DOHH2 (cell line): ENCODE measurements around the gene TESK2.

Experiments used
- EZH2phosphoT487 ChIP-seq: fragments of 200-600 bp; sonication (generic); IDR thresholded peaks from 2 replicates; pipeline ENCODE4 v1.6.1; 2017; ENCODE audit warnings: borderline replicate concordance, mild to moderate bottlenecking, antibody characterized with exemption, low read length, moderate library complexity, mixed read lengths
- TF ChIP-seq, protein P1 (sequence below): fragments of 200-600 bp; sonication (generic); IDR thresholded peaks from one replicate; pipeline ENCODE4 v1.5.1; 2014; ENCODE audit warnings: antibody characterized with exemption, mild to moderate bottlenecking, low read depth, low read length; ENCODE audit not compliant: poor library complexity, severe bottlenecking

- TF ChIP-seq EZH2phosphoT487: no peak
- TF ChIP-seq, protein P1, sequence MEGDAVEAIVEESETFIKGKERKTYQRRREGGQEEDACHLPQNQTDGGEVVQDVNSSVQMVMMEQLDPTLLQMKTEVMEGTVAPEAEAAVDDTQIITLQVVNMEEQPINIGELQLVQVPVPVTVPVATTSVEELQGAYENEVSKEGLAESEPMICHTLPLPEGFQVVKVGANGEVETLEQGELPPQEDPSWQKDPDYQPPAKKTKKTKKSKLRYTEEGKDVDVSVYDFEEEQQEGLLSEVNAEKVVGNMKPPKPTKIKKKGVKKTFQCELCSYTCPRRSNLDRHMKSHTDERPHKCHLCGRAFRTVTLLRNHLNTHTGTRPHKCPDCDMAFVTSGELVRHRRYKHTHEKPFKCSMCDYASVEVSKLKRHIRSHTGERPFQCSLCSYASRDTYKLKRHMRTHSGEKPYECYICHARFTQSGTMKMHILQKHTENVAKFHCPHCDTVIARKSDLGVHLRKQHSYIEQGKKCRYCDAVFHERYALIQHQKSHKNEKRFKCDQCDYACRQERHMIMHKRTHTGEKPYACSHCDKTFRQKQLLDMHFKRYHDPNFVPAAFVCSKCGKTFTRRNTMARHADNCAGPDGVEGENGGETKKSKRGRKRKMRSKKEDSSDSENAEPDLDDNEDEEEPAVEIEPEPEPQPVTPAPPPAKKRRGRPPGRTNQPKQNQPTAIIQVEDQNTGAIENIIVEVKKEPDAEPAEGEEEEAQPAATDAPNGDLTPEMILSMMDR: no peak
Measured at GRCh38 chr1:45355683-45356082, 135.3 kb downstream of the TESK2 start.
